Neural progenitor cell (in vitro differentiated cells): ENCODE results near the gene UHRF1. TPM values are rescaled to one million over a fixed set of nuclear protein-coding genes. Genes with fewer than 3 reads are reported as not detected.
"Not testable (repeated sequence)": the region's sequence is repeated elsewhere in the genome, so short reads cannot be mapped to it uniquely, and the experiment has no call there.

Source experiments
- DNase-seq: peaks from one replicate; pipeline ENCODE4 v3.0.0-alpha.2; 2016; ENCODE audit warnings: low spot score
- H2AFZ ChIP-seq: fragments of 200-600 bp; sonication (generic); replicated peaks from 2 replicates; pipeline ENCODE4 v1.6.1; 2016; ENCODE audit warnings: antibody characterized with exemption
- H3F3A ChIP-seq: fragments of 200-600 bp; sonication (generic); 2 replicates; pipeline ENCODE4 v1.6.1; 2016; ENCODE audit warnings: antibody characterized with exemption, low read depth
- H3K27ac ChIP-seq: fragments of 200-600 bp; sonication (generic); 2 replicates; pipeline ENCODE4 v1.5.1; 2016; ENCODE audit warnings: mild to moderate bottlenecking
- H3K27me3 ChIP-seq: fragments of 200-600 bp; sonication (generic); 2 replicates; pipeline ENCODE4 v1.6.1; 2016; ENCODE audit warnings: mild to moderate bottlenecking, moderate library complexity
- H3K36me3 ChIP-seq: fragments of 200-600 bp; sonication (generic); 2 replicates; pipeline ENCODE4 v1.5.1; 2016
- H3K4me1 ChIP-seq: fragments of 200-600 bp; sonication (generic); 2 replicates; pipeline ENCODE4 v1.6.1; 2016; ENCODE audit warnings: mixed run types
- H3K4me2 ChIP-seq: fragments of 200-600 bp; sonication (generic); 2 replicates; pipeline ENCODE4 v1.6.1; 2016
- H3K4me3 ChIP-seq: fragments of 200-600 bp; sonication (generic); 2 replicates; pipeline ENCODE4 v1.5.1; 2016
- H3K79me2 ChIP-seq: fragments of 200-600 bp; sonication (generic); 2 replicates; pipeline ENCODE4 v1.6.1; 2016; ENCODE audit warnings: low read depth
- H3K9ac ChIP-seq: fragments of 200-600 bp; sonication (generic); 2 replicates; pipeline ENCODE4 v1.6.1; 2016
- H3K9me3 ChIP-seq: fragments of 200-600 bp; sonication (generic); 2 replicates; pipeline ENCODE4 v1.5.1; 2016; ENCODE audit warnings: low read depth
- H4K20me1 ChIP-seq: fragments of 200-600 bp; sonication (generic); 2 replicates; pipeline ENCODE4 v1.6.1; 2016; ENCODE audit warnings: low read depth
- H3K27ac Mint-ChIP-seq: 3 replicates; pipeline ENCODE4 v1.8.0; 2021; ENCODE audit warnings: mixed read lengths
- H3K27me3 Mint-ChIP-seq: 2 replicates; pipeline ENCODE4 v1.8.0; 2022; ENCODE audit warnings: low read depth, mild to moderate bottlenecking, inconsistent platforms, moderate library complexity, mixed read lengths; ENCODE audit not compliant: insufficient read depth
- H3K36me3 Mint-ChIP-seq: 3 replicates; pipeline ENCODE4 v1.8.0; 2021; ENCODE audit warnings: mixed read lengths
- H3K4me1 Mint-ChIP-seq: 3 replicates; pipeline ENCODE4 v1.8.0; 2021; ENCODE audit warnings: mixed read lengths
- H3K4me3 Mint-ChIP-seq: 3 replicates; pipeline ENCODE4 v1.8.0; 2021; ENCODE audit warnings: mild to moderate bottlenecking, moderate library complexity, mixed read lengths
- H3K9me3 Mint-ChIP-seq: 3 replicates; pipeline ENCODE4 v1.8.0; 2020; ENCODE audit warnings: mixed read lengths
- CTCF ChIP-seq: fragments of 200-600 bp; sonication (generic); IDR thresholded peaks from 2 replicates; pipeline ENCODE4 v1.5.1; 2017; ENCODE audit warnings: antibody characterized with exemption, mild to moderate bottlenecking
- EZH2 ChIP-seq: fragments of 200-600 bp; sonication (generic); IDR thresholded peaks from 2 replicates; pipeline ENCODE4 v1.6.1; 2017; ENCODE audit warnings: antibody characterized with exemption, mild to moderate bottlenecking, moderate library complexity
- EZH2phosphoT487 ChIP-seq: fragments of 200-600 bp; sonication (generic); IDR thresholded peaks from 2 replicates; pipeline ENCODE4 v1.6.1; 2017; ENCODE audit warnings: antibody characterized with exemption
- total RNA-seq: library from RNA; depleted of rRNA; stranded (reverse); fragments of >200 nt; gene quantifications from 2 replicates; pipeline ENCODE4 v1.2.3, GENCODE V29; 2015; ENCODE audit warnings: low replicate concordance

UHRF1 gene
- total RNA-seq, 1 donor from 2014 or later, result 34.1 TPM

- Mint-ChIP-seq H3K9me3 (no peaks in the 10 kb centered on the region), H3K27me3 (peaks cover 7% of the 10 kb centered on the region), H3K4me3 (peak overlapping the region; percentile 22), H3K4me1 (peaks cover 56% of the 10 kb centered on the region), H3K36me3 (peaks cover 5% of the 10 kb centered on the region), H3K27ac (peak overlapping the region; percentile 79)
- TF ChIP-seq EZH2 (no peak), EZH2phosphoT487 (no peak), CTCF (no peak)
- Histone ChIP-seq H3K36me3 (no peaks in the 10 kb centered on the region), H4K20me1 (peaks cover 100% of the 10 kb centered on the region), H3K27me3 (no peaks in the 10 kb centered on the region), H3K4me2 (no peak overlapping the region), H3K4me3 (no peak overlapping the region), H3F3A (peaks cover 10% of the 10 kb centered on the region), H3K9me3 (no peaks in the 10 kb centered on the region), H3K9ac (no peak overlapping the region), H2AFZ (no peak overlapping the region), H3K79me2 (peaks cover 100% of the 10 kb centered on the region), H3K4me1 (peaks cover 5% of the 10 kb centered on the region), H3K27ac (no peak overlapping the region)
- DNase-seq, result no peak
Observed at GRCh38 chr19:4974880-4975469, 65.7 kb downstream of the UHRF1 start.

GRCh38 chr19:4975601-4976000, 66.3 kb downstream of the UHRF1 start:
- not testable (repeated sequence) for H3K4me3 Mint-ChIP-seq, H3K27me3 Mint-ChIP-seq, DNase-seq, H2AFZ ChIP-seq, H3K9me3 Mint-ChIP-seq, H3K27ac ChIP-seq, H3F3A ChIP-seq, H3K4me1 ChIP-seq, H3K4me2 ChIP-seq, H3K27ac Mint-ChIP-seq, H3K4me3 ChIP-seq, H3K36me3 ChIP-seq, H3K9me3 ChIP-seq, H3K27me3 ChIP-seq, H3K9ac ChIP-seq, H3K36me3 Mint-ChIP-seq
- Histone ChIP-seq H3K79me2 (peaks cover 100% of the 10 kb centered on the region), H4K20me1 (peaks cover 100% of the 10 kb centered on the region)
- peaks cover 54% of the 10 kb centered on the region for H3K4me1 Mint-ChIP-seq

- peak; percentile 44 for DNase-seq
- TF ChIP-seq CTCF (peak; percentile 39), EZH2phosphoT487 (no peak)
- Mint-ChIP-seq H3K27ac (peak overlapping the region; percentile 66), H3K4me3 (no peak overlapping the region), H3K9me3 (no peaks in the 10 kb centered on the region), H3K4me1 (peaks cover 45% of the 10 kb centered on the region), H3K36me3 (peaks cover 5% of the 10 kb centered on the region), H3K27me3 (peaks cover 3% of the 10 kb centered on the region)
- Histone ChIP-seq H3K79me2 (peaks cover 100% of the 10 kb centered on the region), H3K9me3 (no peaks in the 10 kb centered on the region), H3K36me3 (no peaks in the 10 kb centered on the region), H4K20me1 (peaks cover 100% of the 10 kb centered on the region), H3F3A (peaks cover 4% of the 10 kb centered on the region), H3K27me3 (no peaks in the 10 kb centered on the region), H3K9ac (no peak overlapping the region), H3K4me3 (no peak overlapping the region), H3K27ac (no peak overlapping the region), H2AFZ (no peak overlapping the region), H3K4me2 (no peak overlapping the region), H3K4me1 (peaks cover 2% of the 10 kb centered on the region)
Observed at GRCh38 chr19:4976401-4977298, 67.3 kb downstream of the UHRF1 start.
